SU-DHL-6 (cell line): ENCODE data around the gene TSPAN33.

Source experiments
- H2AFZ ChIP-seq: fragments of 200-600 bp; sonication (generic); 2 replicates; pipeline ENCODE4 v1.6.1; 2014; ENCODE audit warnings: low read depth, mild to moderate bottlenecking, moderate library complexity, mixed read lengths, antibody characterized with exemption, low read length; ENCODE audit not compliant: severe bottlenecking
- H3F3A ChIP-seq: fragments of 200-600 bp; shearing (Covaris generic); 2 replicates; pipeline ENCODE4 v1.6.0; 2016; ENCODE audit warnings: antibody characterized with exemption, mild to moderate bottlenecking; ENCODE audit not compliant: insufficient read depth
- H3K27ac ChIP-seq: fragments of 200-600 bp; sonication (generic); 2 replicates; pipeline ENCODE4 v1.5.1; 2016; ENCODE audit warnings: low read depth, mild to moderate bottlenecking, low read length, moderate library complexity, mixed read lengths
- H3K27me3 ChIP-seq: fragments of 200-600 bp; sonication (generic), shearing (Covaris generic); 2 replicates; pipeline ENCODE4 v1.6.0; 2014; ENCODE audit warnings: mild to moderate bottlenecking, low read length
- H3K36me3 ChIP-seq: fragments of 200-600 bp; sonication (generic); 2 replicates; pipeline ENCODE4 v1.6.1; 2014; ENCODE audit warnings: mild to moderate bottlenecking, low read length, mixed read lengths
- H3K4me2 ChIP-seq: fragments of 300-600, 200-600 bp; shearing (Covaris generic), sonication (generic); 2 replicates; pipeline ENCODE4 v1.6.0; 2014; ENCODE audit warnings: low read length, low read depth, mild to moderate bottlenecking; ENCODE audit not compliant: poor library complexity, severe bottlenecking
- H3K4me3 ChIP-seq: fragments of 200-600 bp; sonication (generic); 2 replicates; pipeline ENCODE4 v1.5.1; 2014; ENCODE audit warnings: antibody characterized with exemption, low read length, mild to moderate bottlenecking, mixed read lengths; ENCODE audit not compliant: insufficient read depth, poor library complexity, severe bottlenecking
- H3K79me2 ChIP-seq: fragments of 200-600 bp; sonication (generic); 2 replicates; pipeline ENCODE4 v1.6.1; 2014; ENCODE audit warnings: mild to moderate bottlenecking, low read length, moderate library complexity; ENCODE audit not compliant: insufficient read depth
- H3K9ac ChIP-seq: fragments of 200-600 bp; sonication (generic); 2 replicates; pipeline ENCODE4 v1.7.0; 2014; ENCODE audit warnings: mild to moderate bottlenecking, low read length
- H3K9me2 ChIP-seq: fragments of 200-600 bp; sonication (generic); replicated peaks from 2 replicates; pipeline ENCODE4 v1.6.1; 2014; ENCODE audit warnings: low read length; ENCODE audit not compliant: insufficient read depth
- H3K9me3 ChIP-seq: fragments of 200-600 bp; sonication (generic); 2 replicates; pipeline ENCODE4 v1.6.1; 2014; ENCODE audit warnings: low read length, mixed read lengths; ENCODE audit not compliant: insufficient read depth
- H4K20me1 ChIP-seq: fragments of 200-600 bp; sonication (generic); 2 replicates; pipeline ENCODE4 v1.6.1; 2014; ENCODE audit warnings: low read depth, mild to moderate bottlenecking, antibody characterized with exemption, low read length, moderate library complexity, mixed read lengths
- CTCF ChIP-seq: fragments of 200-600 bp; sonication (generic); IDR thresholded peaks from one replicate; pipeline ENCODE4 v1.5.1; 2017; ENCODE audit warnings: antibody characterized with exemption, mild to moderate bottlenecking, low read length, moderate library complexity; ENCODE audit not compliant: insufficient read depth, poor library complexity, severe bottlenecking
- EZH2phosphoT487 ChIP-seq: fragments of 200-600 bp; sonication (generic), shearing (Covaris generic); conservative IDR thresholded peaks from 2 replicates; pipeline ENCODE4 v1.6.1; 2018; ENCODE audit warnings: mild to moderate bottlenecking, antibody characterized with exemption, low read length, moderate library complexity, mixed read lengths

The TSPAN33 gene

DNA sequence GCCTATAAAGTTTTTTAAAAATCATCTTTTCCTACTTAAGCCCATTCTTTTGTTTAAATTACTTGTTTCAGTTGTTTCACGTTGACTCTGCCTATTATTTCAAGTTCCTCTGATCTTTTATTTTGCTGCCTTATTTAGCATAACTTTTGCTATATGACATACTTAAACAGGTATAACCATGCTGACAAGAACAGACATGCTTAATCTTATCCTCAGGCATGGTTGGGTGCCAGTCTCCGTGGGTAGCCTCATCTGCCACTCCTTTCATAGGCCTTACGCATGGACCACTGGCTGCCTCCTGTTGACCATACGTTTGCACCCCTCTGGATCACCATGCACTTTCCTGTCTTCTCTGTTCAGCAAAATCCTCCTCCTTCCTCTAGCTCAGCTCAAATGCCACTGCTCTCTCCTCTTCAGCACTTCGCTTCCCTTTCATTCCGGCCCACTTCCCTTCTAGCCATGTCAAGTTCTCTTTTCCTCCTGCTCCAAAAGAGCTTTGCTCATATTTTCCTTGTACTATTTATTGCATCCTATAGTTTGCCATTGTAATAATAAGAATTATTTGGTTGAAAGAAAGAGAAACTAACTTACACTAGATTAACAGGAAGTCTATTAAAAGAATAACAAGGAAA, 10.0 kb upstream of the TSPAN33 start:
- Histone ChIP-seq H3K9me3 (no peaks in the 10 kb centered on the region), H3K9ac (no peak overlapping the region), H3K27me3 (no peaks in the 10 kb centered on the region), H3K4me3 (no peak overlapping the region), H3K79me2 (no peaks in the 10 kb centered on the region), H3K27ac (peak overlapping the region; percentile 35), H3K9me2 (no peaks in the 10 kb centered on the region), H3F3A (peaks cover 20% of the 10 kb centered on the region), H3K36me3 (no peaks in the 10 kb centered on the region), H2AFZ (peak overlapping the region; percentile 10), H3K4me2 (peak overlapping the region; percentile 9), H4K20me1 (no peaks in the 10 kb centered on the region)
- TF ChIP-seq CTCF (no peak), EZH2phosphoT487 (no peak)

DNA sequence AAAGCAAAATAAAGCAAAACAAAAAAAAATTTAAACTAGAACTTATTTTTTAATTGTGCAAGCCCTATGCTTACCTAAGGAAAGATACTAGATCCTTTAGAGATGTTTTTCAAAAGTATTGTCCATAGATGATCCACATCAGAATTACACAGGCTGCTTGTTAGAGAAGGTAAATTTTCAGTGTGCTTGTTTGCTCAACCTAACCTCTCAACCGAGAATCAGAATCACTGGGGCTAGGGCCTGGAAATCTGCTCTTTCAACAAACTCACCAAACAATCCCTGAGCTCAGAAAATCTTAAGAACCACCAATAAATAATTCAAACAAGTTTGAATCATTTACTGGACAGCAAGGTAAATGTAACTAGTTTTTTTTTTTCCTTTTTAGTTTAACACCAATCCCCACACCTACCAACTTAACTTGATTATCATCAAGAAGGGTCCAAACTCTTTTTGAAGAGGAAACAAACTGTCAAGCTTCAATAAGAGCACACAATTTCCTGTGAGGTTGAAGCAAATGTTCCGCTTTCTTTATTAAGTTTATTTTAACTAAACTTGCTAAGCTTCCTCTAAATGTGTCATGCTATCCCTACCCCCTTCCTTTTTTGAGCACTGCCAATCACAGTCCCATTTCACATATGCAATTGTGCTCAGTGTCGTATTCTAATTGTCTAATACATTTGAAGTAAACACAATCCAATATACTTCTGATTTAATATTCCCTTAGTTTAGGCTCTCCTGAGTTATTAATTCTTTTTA, 7.4 kb upstream of the TSPAN33 start:
- TF ChIP-seq CTCF: no peak
- no peaks in the 10 kb centered on the region for H3K27me3 ChIP-seq
- H3K9me3 ChIP-seq: no peaks in the 10 kb centered on the region
- H2AFZ ChIP-seq: peak overlapping the region; percentile 38
- no peaks in the 10 kb centered on the region for H4K20me1 ChIP-seq
- peak overlapping the region; percentile 36 for H3K4me3 ChIP-seq
- peak overlapping the region; percentile 97 for H3K27ac ChIP-seq
- no peaks in the 10 kb centered on the region for H3K79me2 ChIP-seq
- peaks cover 20% of the 10 kb centered on the region for H3F3A ChIP-seq
- H3K9ac ChIP-seq: peak overlapping the region; percentile 48
- peak overlapping the region; percentile 75 for H3K4me2 ChIP-seq
- no peaks in the 10 kb centered on the region for H3K9me2 ChIP-seq
- no peaks in the 10 kb centered on the region for H3K36me3 ChIP-seq

DNA sequence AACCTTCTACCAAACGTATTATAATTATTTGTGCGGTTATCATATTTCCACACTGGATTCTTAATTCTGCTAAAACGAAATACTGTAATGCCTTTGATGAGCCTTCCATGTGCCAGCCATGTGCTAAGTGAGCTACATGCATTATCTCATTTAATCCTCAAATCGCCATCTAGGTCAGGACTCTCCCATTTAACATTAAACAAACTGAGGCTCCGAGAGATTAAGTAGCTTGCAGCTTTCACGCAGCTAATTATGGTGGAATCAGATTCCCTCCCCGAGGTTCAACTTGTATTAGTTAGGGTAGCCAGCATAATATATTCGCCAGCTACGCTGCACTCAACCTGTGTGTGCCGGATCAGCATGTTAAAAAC, 798 bp upstream of the TSPAN33 start:
- Histone ChIP-seq H3K27ac (no peak overlapping the region), H2AFZ (peak overlapping the region; percentile 81), H3F3A (peaks cover 6% of the 10 kb centered on the region; the same call in 1 of the 2 replicates), H4K20me1 (no peaks in the 10 kb centered on the region), H3K9ac (peak overlapping the region; percentile 82), H3K36me3 (no peaks in the 10 kb centered on the region), H3K4me2 (peak overlapping the region; percentile 78), H3K4me3 (peak overlapping the region; percentile 65), H3K79me2 (peaks cover 20% of the 10 kb centered on the region; the same call in 1 of the 2 replicates), H3K9me2 (no peaks in the 10 kb centered on the region), H3K27me3 (no peaks in the 10 kb centered on the region), H3K9me3 (no peaks in the 10 kb centered on the region)
- TF ChIP-seq CTCF: no peak
